GM18526 (cell line): Measurements from ENCODE around the gene TBCCD1.

Experiments
- POLR2A ChIP-seq: IDR thresholded peaks from 3 replicates; pipeline ENCODE4 v1.6.1; 2011; ENCODE audit not compliant: insufficient read length; ENCODE audit errors: extremely low read depth

Gene TBCCD1

DNA sequence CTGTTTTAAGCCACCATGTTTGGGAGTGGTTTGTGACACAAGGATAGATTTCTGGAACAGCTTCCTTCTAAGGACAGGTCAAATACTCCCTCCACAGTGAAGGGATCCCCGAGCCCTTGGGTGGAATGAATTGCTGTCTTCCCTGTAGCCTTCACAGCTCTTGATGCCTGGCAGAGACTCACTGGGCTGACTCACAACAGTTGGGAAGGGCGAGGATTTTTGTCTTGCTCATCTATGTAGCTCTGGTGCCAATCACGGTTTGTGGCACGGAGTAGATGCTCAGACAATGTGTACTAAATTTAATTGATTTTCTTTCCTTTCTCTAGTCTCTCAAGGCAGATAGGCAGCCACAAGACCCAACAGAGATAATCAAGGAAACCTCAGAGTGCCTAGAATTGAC lies 49.9 kb downstream of the TBCCD1 start:
- no peak for TF ChIP-seq POLR2A

GRCh38 chr3:186516646-186517045 lies 50.5 kb downstream of the TBCCD1 start:
- TF ChIP-seq POLR2A, result no peak

GRCh38 chr3:186515125-186515524 lies 52.0 kb downstream of the TBCCD1 start:
- TF ChIP-seq POLR2A, result no peak

DNA sequence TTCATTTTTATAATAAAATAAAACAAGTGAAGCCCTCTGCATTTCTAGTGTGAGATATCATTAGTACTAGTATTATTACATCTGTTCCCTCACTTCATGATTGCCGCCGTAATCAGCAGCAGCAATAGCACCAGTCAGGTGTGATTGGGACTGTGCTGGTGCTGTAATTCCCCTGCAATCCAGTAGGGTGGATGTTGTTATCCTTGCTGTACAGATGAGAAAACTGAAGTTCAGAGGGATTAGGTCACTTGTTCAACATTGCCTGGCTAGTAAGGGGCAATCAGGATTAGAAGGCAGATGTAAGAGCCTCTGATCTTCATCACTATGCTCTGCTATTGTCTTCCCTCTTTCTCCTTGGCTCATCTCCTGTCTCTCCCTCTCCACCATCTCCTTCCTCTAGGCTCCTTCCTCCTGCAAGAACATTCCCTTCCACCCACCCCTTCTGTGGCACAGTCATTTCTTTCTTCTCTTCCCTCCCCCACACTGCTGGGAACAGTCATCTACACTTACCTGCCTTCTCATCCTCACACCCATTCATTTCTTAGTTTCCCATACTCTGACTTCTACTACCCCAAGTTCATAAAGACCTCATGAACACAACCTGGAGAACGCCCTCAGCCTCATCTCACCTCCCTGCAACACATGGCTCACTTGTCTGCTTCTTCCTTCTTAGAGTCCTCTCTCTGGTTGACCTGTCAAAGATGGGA lies 52.7 kb downstream of the TBCCD1 start:
- no peak for TF ChIP-seq POLR2A

- no peak for TF ChIP-seq POLR2A
Observed at GRCh38 chr3:186513386-186513785, 53.8 kb downstream of the TBCCD1 start.

- no peak for TF ChIP-seq POLR2A
Observed at GRCh38 chr3:186512570-186513302, 54.4 kb downstream of the TBCCD1 start.

DNA sequence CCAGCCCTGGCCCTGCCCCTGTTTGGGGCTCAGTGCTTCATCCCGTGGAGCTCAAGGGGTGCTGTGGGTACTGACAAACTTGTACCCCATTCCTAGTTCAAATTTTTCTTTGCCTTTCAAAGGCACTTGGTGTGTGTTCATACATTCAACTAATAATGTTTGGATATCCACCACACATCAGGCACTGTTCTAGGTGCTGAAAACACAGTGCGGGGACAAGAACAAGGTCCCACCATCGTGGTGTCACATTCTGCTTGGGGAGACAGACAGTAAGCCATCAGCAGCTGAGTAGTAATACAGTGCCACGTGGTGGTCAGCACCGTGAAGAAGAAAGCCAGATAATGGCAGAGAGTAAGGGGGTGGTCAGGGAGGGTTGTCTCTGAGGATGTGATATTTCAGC lies 55.4 kb downstream of the TBCCD1 start:
- TF ChIP-seq POLR2A, result no peak

DNA sequence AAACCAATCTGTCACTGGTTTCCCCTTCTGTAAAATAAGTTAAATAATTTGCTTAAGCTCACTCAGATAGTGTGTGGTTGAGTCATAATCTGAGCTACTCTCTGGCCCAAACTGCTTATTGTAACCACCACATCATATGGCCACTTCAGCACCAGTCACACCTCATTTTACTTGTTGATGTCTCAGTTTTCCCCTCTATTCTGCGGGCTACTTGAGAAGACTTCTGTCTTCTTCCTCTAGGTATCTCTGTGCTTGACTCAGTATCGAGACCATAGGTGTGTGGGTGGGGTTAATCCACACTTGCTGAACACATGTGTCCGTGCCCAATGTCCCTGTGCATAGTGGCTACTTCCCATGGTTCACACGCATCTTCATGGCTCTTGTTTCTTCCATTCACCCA lies 55.9 kb downstream of the TBCCD1 start:
- TF ChIP-seq POLR2A, result no peak

GRCh38 chr3:186510374-186511079 lies 56.6 kb downstream of the TBCCD1 start:
- no peak for TF ChIP-seq POLR2A

- TF ChIP-seq POLR2A, result no peak
Observed at GRCh38 chr3:186509423-186509822, 57.7 kb downstream of the TBCCD1 start.

- TF ChIP-seq POLR2A, result no peak
Observed at GRCh38 chr3:186506857-186507256, 60.3 kb downstream of the TBCCD1 start.

- no peak for TF ChIP-seq POLR2A
Observed at GRCh38 chr3:186506191-186506739, 60.9 kb downstream of the TBCCD1 start.

DNA sequence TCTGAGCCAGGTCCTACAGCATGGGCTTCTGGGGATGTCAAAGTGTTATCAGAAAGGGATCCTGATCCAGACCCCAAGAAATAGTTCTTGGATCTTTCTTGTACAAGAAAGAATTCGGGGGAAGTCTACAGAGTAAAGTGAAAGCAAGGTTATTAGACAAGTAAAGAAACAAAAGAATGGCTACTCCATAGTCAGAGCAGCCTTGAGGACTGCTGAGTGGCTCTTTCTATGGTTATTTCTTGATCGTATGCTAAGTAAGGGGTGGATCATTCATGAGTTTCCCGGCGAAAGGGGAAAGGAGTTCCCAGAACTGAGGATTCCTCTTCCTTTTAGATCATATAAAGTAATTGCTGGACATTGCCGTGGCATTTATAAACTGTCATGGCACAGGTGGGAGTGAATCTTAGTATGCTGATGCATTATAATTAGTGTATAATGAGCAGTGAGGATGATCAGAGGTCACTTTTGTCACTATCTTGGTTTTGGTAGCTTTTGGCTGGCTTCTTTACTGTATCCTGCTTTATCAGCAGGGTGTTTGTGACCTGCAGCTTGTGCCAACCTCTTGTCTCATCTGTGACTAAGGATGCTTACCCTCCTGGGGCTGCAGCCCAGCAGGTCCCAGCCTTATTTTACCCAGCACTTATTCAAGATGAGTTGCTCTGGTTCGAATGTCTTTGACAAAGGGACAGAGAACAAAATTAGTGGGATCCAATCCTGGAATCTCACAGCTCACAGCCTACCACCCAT lies 64.0 kb downstream of the TBCCD1 start:
- no peak for TF ChIP-seq POLR2A

DNA sequence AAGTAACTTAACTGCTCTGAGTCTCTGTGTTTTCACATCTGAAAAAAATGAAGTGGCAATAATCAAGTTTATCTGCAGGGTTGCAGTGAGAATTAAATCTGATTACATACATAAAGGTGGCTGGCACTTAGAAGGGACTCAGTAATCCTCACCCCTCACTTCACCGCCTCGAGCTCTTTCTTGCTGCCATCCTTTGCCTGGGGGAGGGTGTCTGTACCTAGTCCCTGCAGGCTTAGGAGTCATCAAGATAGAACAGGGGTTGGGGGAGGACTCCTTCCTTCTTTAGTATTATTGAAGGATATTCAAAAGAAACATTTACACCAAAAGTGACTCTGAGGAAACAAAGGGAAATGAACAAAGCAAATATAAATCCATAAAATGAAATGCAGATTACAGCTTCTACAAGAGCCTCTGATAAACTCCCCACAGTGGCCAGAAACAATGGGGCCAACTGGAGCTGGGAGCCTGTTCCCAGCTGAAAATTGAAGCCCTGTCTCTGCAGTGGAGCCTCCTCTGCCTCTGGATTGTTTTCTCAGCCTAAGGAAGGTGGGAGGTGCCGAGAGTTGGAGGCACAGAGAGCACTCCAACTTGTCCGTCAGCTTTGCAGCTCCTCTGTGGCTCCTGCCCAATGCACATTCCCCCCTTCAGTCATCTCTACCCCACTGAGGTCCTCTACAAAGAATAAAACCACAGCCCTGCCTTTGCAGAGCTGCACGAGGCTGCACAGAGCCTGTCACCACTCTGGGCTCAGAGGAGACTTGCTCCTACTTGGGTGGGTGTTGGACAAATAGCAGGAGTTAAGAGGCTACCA lies 64.8 kb downstream of the TBCCD1 start:
- no peak for TF ChIP-seq POLR2A
